GM12872 (cell line): ENCODE results near the gene IGFL1.

ENCODE experiments used
- TF ChIP-seq, protein P1 (sequence below): IDR thresholded peaks from 3 replicates; pipeline ENCODE4 v1.5.1; 2011; ENCODE audit warnings: low read depth, mild to moderate bottlenecking, low read length, moderate library complexity; ENCODE audit not compliant: insufficient read depth

The IGFL1 gene

GRCh38 chr19:46229442-46229841 is at the start of gene IGFL1:
Gene IGFL1, plus strand, starts transcription at chr19:46229742. Its CDS starts 33 bp downstream, at chr19:46229775.
- TF ChIP-seq, protein P1, sequence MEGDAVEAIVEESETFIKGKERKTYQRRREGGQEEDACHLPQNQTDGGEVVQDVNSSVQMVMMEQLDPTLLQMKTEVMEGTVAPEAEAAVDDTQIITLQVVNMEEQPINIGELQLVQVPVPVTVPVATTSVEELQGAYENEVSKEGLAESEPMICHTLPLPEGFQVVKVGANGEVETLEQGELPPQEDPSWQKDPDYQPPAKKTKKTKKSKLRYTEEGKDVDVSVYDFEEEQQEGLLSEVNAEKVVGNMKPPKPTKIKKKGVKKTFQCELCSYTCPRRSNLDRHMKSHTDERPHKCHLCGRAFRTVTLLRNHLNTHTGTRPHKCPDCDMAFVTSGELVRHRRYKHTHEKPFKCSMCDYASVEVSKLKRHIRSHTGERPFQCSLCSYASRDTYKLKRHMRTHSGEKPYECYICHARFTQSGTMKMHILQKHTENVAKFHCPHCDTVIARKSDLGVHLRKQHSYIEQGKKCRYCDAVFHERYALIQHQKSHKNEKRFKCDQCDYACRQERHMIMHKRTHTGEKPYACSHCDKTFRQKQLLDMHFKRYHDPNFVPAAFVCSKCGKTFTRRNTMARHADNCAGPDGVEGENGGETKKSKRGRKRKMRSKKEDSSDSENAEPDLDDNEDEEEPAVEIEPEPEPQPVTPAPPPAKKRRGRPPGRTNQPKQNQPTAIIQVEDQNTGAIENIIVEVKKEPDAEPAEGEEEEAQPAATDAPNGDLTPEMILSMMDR: no peak

DNA sequence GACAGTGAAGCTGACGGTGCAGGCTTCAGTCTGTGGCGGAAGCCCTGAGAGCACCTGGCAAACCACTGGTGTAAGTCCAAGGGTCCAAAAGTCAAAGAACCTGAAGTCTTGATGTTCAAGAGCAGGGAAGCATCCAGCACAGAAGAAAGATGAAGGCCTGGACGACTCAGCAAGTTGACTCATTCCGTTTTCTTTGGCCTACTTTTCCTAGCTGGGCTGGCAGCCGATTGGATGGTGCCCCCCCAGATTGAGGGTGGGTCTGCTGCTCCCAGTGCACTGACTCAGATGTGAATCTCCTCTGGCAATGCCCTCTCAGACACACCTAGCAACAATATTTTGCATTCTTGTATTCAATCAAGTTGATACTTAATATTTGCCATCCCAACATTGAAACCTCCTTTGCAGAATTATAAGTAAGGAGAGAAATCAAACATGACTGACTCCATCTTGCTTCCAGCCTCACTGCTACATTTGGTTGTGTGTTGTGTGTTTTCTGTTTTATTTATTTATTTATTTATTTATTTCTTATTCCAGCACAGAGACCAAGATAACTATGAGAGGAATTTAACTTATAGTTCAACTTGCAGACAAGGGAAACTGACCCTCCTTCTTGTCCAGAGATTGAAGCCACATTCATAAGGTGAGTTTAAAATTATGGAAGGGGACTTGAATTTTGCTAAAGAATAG is 48.7 kb upstream of the IGFL1 start:
- TF ChIP-seq, protein P1: no peak

DNA sequence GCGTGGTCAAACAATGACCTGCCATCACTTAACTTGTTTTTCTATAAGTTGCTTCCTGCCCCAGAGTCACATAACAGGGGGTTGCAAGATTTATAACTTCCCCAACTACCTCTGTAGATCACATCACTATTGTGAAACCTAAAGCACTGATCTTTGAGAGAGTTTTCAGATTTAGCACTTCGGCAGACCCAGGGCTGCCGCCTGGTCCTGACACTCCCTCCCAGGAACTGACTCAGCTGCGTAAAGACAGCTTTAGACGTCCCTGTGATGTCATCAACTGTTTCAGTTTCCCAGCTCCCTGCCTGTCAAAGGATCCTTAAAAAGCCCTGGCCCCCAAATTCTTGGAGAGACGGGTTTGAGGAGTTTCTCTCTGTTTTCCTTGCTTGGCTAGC is 48.2 kb upstream of the IGFL1 start:
- TF ChIP-seq, protein P1: no peak

DNA sequence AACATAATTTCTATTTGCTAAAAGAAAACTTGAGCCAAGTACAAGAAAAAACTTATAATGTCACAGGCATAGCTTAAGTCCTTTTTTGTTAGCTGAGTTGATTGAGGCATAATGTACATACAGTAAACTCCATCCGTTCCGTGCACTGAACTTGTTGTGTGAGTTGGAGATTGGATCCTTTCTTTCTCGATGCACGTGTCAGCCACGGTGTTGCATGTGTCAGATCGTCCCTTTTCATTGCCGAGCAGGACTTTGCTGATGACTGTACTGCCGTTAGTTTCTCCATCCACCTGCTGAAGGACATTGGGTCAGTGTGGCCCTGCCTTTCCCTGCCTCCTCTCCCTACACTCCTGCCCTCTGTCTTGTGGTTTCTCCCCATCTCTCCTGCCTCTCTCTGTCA is 47.1 kb upstream of the IGFL1 start:
- TF ChIP-seq, protein P1: no peak

GRCh38 chr19:46186101-46186716 is 43.3 kb upstream of the IGFL1 start:
- TF ChIP-seq, protein P1: no peak

- TF ChIP-seq, protein P1: no peak
These were observed 42.8 kb upstream of the IGFL1 start for GRCh38 chr19:46186717-46187101.

GRCh38 chr19:46189971-46190888 is 39.3 kb upstream of the IGFL1 start:
- TF ChIP-seq, protein P1: no peak
